Measurements from ENCODE around the gene GAP43. TPM values are rescaled to one million over a fixed set of nuclear protein-coding genes. Genes with fewer than 3 reads are reported as not detected.

Gene GAP43
- total RNA-seq, 6 experiments from 2014 or later: not detected

- intact Hi-C loops (cut with DNase I): no loop called here
- ATAC-seq: no peak
- Histone ChIP-seq H3K36me3 (no peaks in the 10 kb centered on the region), H3K4me1 (no peaks in the 10 kb centered on the region), H3K4me3 (no peak overlapping the region), H3K27ac (no peak overlapping the region), H3K9me3 (no peaks in the 10 kb centered on the region), H3K27me3 (no peaks in the 10 kb centered on the region)
- 50% methylated on average over 1 of the region's 1 CpG for WGBS (ENCODE audit: insufficient coverage, low coverage, low lambda C conversion rate, missing lambda C conversion rate)
- TF ChIP-seq POLR2A (IDR thresholded peaks at IDR 0.05): no peak
- TF ChIP-seq, protein P1, sequence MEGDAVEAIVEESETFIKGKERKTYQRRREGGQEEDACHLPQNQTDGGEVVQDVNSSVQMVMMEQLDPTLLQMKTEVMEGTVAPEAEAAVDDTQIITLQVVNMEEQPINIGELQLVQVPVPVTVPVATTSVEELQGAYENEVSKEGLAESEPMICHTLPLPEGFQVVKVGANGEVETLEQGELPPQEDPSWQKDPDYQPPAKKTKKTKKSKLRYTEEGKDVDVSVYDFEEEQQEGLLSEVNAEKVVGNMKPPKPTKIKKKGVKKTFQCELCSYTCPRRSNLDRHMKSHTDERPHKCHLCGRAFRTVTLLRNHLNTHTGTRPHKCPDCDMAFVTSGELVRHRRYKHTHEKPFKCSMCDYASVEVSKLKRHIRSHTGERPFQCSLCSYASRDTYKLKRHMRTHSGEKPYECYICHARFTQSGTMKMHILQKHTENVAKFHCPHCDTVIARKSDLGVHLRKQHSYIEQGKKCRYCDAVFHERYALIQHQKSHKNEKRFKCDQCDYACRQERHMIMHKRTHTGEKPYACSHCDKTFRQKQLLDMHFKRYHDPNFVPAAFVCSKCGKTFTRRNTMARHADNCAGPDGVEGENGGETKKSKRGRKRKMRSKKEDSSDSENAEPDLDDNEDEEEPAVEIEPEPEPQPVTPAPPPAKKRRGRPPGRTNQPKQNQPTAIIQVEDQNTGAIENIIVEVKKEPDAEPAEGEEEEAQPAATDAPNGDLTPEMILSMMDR (IDR thresholded peaks at IDR 0.05): no peak
- DNase-seq: no peak
Measured at GRCh38 chr3:115635406-115635805, 12.1 kb downstream of the GAP43 start.

- DNase-seq (no peak), ATAC-seq (no peak)
- TF ChIP-seq POLR2A (IDR thresholded peaks at IDR 0.05): no peak
- TF ChIP-seq, protein P1 (IDR thresholded peaks at IDR 0.05): no peak
- Histone ChIP-seq H3K9me3 (no peaks in the 10 kb centered on the region), H3K4me1 (no peaks in the 10 kb centered on the region), H3K27ac (no peak overlapping the region), H3K27me3 (no peaks in the 10 kb centered on the region), H3K4me3 (no peak overlapping the region), H3K36me3 (no peaks in the 10 kb centered on the region)
- WGBS (ENCODE audit: insufficient coverage, low coverage, low lambda C conversion rate, missing lambda C conversion rate): 86% methylated on average over 1 of the region's 1 CpG
- intact Hi-C loops (cut with DNase I): no loop called here
Measured at GRCh38 chr3:115638241-115638640, 14.9 kb downstream of the GAP43 start.

GRCh38 chr3:115638991-115639390, 15.7 kb downstream of the GAP43 start:
- no peak overlapping the region for H3K27ac ChIP-seq
- DNase-seq: no peak
- TF ChIP-seq, protein P1 (IDR thresholded peaks at IDR 0.05): no peak
- no peak for TF ChIP-seq POLR2A (IDR thresholded peaks at IDR 0.05)
- no peak overlapping the region for H3K4me3 ChIP-seq
- ATAC-seq: no peak
- H3K4me1 ChIP-seq: no peaks in the 10 kb centered on the region
- H3K36me3 ChIP-seq: no peaks in the 10 kb centered on the region
- 100% methylated on average over 1 of the region's 1 CpG for WGBS (ENCODE audit: insufficient coverage, low coverage, low lambda C conversion rate, missing lambda C conversion rate)
- intact Hi-C loops (cut with DNase I): no loop called here
- H3K9me3 ChIP-seq: no peaks in the 10 kb centered on the region
- no peaks in the 10 kb centered on the region for H3K27me3 ChIP-seq

DNA sequence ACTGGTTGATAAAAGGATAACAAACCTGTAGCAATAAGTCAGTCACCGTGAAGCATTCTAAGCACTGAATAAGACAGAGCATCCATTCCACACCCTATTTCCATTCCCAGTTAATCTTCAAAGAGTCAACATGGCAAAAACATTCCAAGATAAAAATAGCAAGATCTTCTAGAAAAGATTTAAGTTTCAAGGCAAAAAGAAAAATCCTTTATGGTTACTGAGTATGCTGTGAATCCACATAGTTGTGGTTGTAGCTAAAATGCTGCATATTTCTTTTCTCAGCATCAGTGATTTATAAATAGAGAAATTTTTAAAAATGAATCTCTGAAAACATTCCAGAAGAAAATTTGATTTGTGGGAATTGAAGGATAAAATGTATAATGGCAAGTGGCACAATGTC, 21.1 kb downstream of the GAP43 start:
- DNase-seq: no peak
- Histone ChIP-seq H3K27ac (no peak overlapping the region), H3K36me3 (no peaks in the 10 kb centered on the region), H3K27me3 (no peaks in the 10 kb centered on the region), H3K9me3 (no peaks in the 10 kb centered on the region), H3K4me1 (peaks cover 0 to 18% (median 0%) of the 10 kb centered on the region in 4 donors), H3K4me3 (no peak overlapping the region)
- TF ChIP-seq POLR2A (IDR thresholded peaks at IDR 0.05): no peak
- TF ChIP-seq, protein P1 (IDR thresholded peaks at IDR 0.05): no peak
- intact Hi-C loops (cut with DNase I): no loop called here
- ATAC-seq: no peak
- 93% methylated on average over 1 of the region's 1 CpG for WGBS (ENCODE audit: insufficient coverage, low coverage, low lambda C conversion rate, missing lambda C conversion rate)
